Astrocyte (in vitro differentiated cells and primary cell): ENCODE results near the gene THPO. TPM values are rescaled to one million over a fixed set of nuclear protein-coding genes. Genes with fewer than 3 reads are reported as not detected.

Experiments
- DNase-seq: peaks from one replicate; pipeline ENCODE4 v3.0.0-alpha.2; 2010; ENCODE audit warnings: low read depth
- FAIRE-seq: peaks from 2 replicates; lab custom pipeline; 2011; peaks lifted over from hg19 to GRCh38; lab: Jason Lieb, UNC
- H2AFZ ChIP-seq: 2 replicates; pipeline ENCODE4 v1.6.0; 2012; ENCODE audit warnings: low read depth, low read length, inconsistent platforms
- H3K27ac ChIP-seq: 2 replicates; pipeline ENCODE4 v1.5.1; 2011; ENCODE audit warnings: low read depth, low read length, inconsistent platforms
- H3K27me3 ChIP-seq: 2 replicates; pipeline ENCODE4 v1.6.0; 2011; ENCODE audit warnings: low read length, inconsistent platforms; ENCODE audit not compliant: insufficient read depth
- H3K36me3 ChIP-seq: 2 replicates; pipeline ENCODE4 v1.5.1; 2011; ENCODE audit warnings: low read length, inconsistent platforms; ENCODE audit not compliant: insufficient read depth
- H3K4me1 ChIP-seq: 2 replicates; pipeline ENCODE4 v1.5.1; 2011; ENCODE audit warnings: low read length, inconsistent platforms; ENCODE audit not compliant: insufficient read depth
- H3K4me2 ChIP-seq: 2 replicates; pipeline ENCODE4 v1.6.0; 2012; ENCODE audit warnings: low read length, inconsistent platforms
- H3K4me3 ChIP-seq: 2 replicates; pipeline ENCODE4 v1.5.1; 2011; ENCODE audit warnings: low read depth, mild to moderate bottlenecking, low read length, inconsistent platforms; ENCODE audit not compliant: insufficient read depth
- H3K79me2 ChIP-seq: 2 replicates; pipeline ENCODE4 v1.6.0; 2012; ENCODE audit warnings: mild to moderate bottlenecking, low read length, inconsistent platforms; ENCODE audit not compliant: insufficient read depth
- H3K9ac ChIP-seq: 2 replicates; pipeline ENCODE4 v1.6.0; 2012; ENCODE audit warnings: mild to moderate bottlenecking, low read length, inconsistent platforms
- H3K9me3 ChIP-seq: 2 replicates; pipeline ENCODE4 v1.5.1; 2012; ENCODE audit warnings: low read depth, mild to moderate bottlenecking, low read length, inconsistent platforms; ENCODE audit not compliant: insufficient read depth
- H4K20me1 ChIP-seq: 2 replicates; pipeline ENCODE4 v1.6.0; 2012; ENCODE audit warnings: low read length, inconsistent platforms; ENCODE audit not compliant: insufficient read depth
- H3K27ac Mint-ChIP-seq: one replicate; pipeline ENCODE4 v1.8.0; 2021; ENCODE audit warnings: mild to moderate bottlenecking, mixed read lengths; ENCODE audit not compliant: unreplicated experiment
- H3K27me3 Mint-ChIP-seq: one replicate; pipeline ENCODE4 v1.8.0; 2021; ENCODE audit warnings: low read depth, mixed read lengths; ENCODE audit not compliant: unreplicated experiment
- H3K36me3 Mint-ChIP-seq: one replicate; pipeline ENCODE4 v1.8.0; 2021; ENCODE audit warnings: low read depth, mixed read lengths; ENCODE audit not compliant: unreplicated experiment
- H3K4me1 Mint-ChIP-seq: one replicate; pipeline ENCODE4 v1.8.0; 2021; ENCODE audit warnings: low read depth, mixed read lengths; ENCODE audit not compliant: unreplicated experiment
- H3K4me3 Mint-ChIP-seq: one replicate; pipeline ENCODE4 v1.8.0; 2021; ENCODE audit warnings: mild to moderate bottlenecking, moderate library complexity, mixed read lengths; ENCODE audit not compliant: unreplicated experiment
- H3K9me3 Mint-ChIP-seq: one replicate; pipeline ENCODE4 v1.8.0; 2021; ENCODE audit warnings: mild to moderate bottlenecking, mixed read lengths; ENCODE audit not compliant: unreplicated experiment
- CTCF ChIP-seq: IDR thresholded peaks from 2 replicates; pipeline ENCODE4 v1.5.1; 2011; ENCODE audit warnings: low read depth, mild to moderate bottlenecking, inconsistent platforms, low read length, moderate library complexity; ENCODE audit not compliant: insufficient read depth
- EZH2 ChIP-seq: IDR thresholded peaks from 2 replicates; pipeline ENCODE4 v1.6.1; 2012; ENCODE audit warnings: mild to moderate bottlenecking, low read length, inconsistent platforms; ENCODE audit not compliant: insufficient read depth
- total RNA-seq: library from RNA; stranded (reverse); gene quantifications from 2 replicates; pipeline ENCODE4 v1.2.1, GENCODE V29; 2021

THPO gene
- total RNA-seq, 1 donor from 2014 or later, result 0.25 TPM

- Histone ChIP-seq H3K79me2 (no peaks in the 10 kb centered on the region), H3K4me2 (no peak overlapping the region), H3K36me3 (no peaks in the 10 kb centered on the region), H3K9ac (no peak overlapping the region), H3K27me3 (peaks cover 7% of the 10 kb centered on the region), H3K9me3 (no peaks in the 10 kb centered on the region), H3K27ac (no peak overlapping the region), H2AFZ (no peak overlapping the region), H3K4me1 (no peaks in the 10 kb centered on the region), H3K4me3 (no peak overlapping the region), H4K20me1 (no peaks in the 10 kb centered on the region)
- FAIRE-seq, result no peak
- TF ChIP-seq EZH2 (no peak), CTCF (no peak)
- Mint-ChIP-seq H3K4me3 (no peak overlapping the region), H3K27ac (no peak overlapping the region), H3K27me3 (peaks cover 44% of the 10 kb centered on the region), H3K4me1 (no peaks in the 10 kb centered on the region), H3K9me3 (peaks cover 13% of the 10 kb centered on the region), H3K36me3 (peaks cover 8% of the 10 kb centered on the region)
- DNase-seq, result no peak
These were observed 31.4 kb upstream of the THPO start for GRCh38 chr3:184409331-184409926.

- H3K27ac ChIP-seq, result no peak overlapping the region
- H4K20me1 ChIP-seq, result no peaks in the 10 kb centered on the region
- TF ChIP-seq EZH2, result no peak
- no peak for TF ChIP-seq CTCF
- no peak overlapping the region for H2AFZ ChIP-seq
- H3K4me1 ChIP-seq, result no peaks in the 10 kb centered on the region
- DNase-seq (no peak), FAIRE-seq (no peak)
- no peaks in the 10 kb centered on the region for H3K79me2 ChIP-seq
- H3K27me3 Mint-ChIP-seq, result peaks cover 51% of the 10 kb centered on the region
- no peaks in the 10 kb centered on the region for H3K4me1 Mint-ChIP-seq
- H3K9me3 Mint-ChIP-seq, result peaks cover 5% of the 10 kb centered on the region
- H3K4me3 ChIP-seq, result no peak overlapping the region
- no peaks in the 10 kb centered on the region for H3K9me3 ChIP-seq
- no peak overlapping the region for H3K27ac Mint-ChIP-seq
- no peak overlapping the region for H3K9ac ChIP-seq
- H3K36me3 Mint-ChIP-seq, result peaks cover 3% of the 10 kb centered on the region
- H3K36me3 ChIP-seq, result no peaks in the 10 kb centered on the region
- peaks cover 15% of the 10 kb centered on the region for H3K27me3 ChIP-seq
- no peak overlapping the region for H3K4me2 ChIP-seq
- no peak overlapping the region for H3K4me3 Mint-ChIP-seq
These were observed 27.3 kb upstream of the THPO start for GRCh38 chr3:184405075-184406030.
